BLaER1 (cell line): ENCODE measurements around the gene TWNK.

ENCODE experiments used
- H3K27ac ChIP-seq: shearing (Covaris generic); formaldehyde crosslinking; 2 replicates; pipeline ENCODE4 v1.8.1; 2022
- H3K27me3 ChIP-seq: shearing (Covaris generic); formaldehyde crosslinking; 2 replicates; pipeline ENCODE4 v1.8.1; 2022
- H3K36me3 ChIP-seq: shearing (Covaris generic); formaldehyde crosslinking; 2 replicates; pipeline ENCODE4 v1.8.1; 2022
- H3K4me1 ChIP-seq: shearing (Covaris generic); formaldehyde crosslinking; 2 replicates; pipeline ENCODE4 v1.8.1; 2022
- H3K4me2 ChIP-seq: shearing (Covaris generic); formaldehyde crosslinking; 2 replicates; pipeline ENCODE4 v1.8.1; 2022
- H3K4me3 ChIP-seq: shearing (Covaris generic); formaldehyde crosslinking; 2 replicates; pipeline ENCODE4 v1.8.1; 2022
- H3K9ac ChIP-seq: shearing (Covaris generic); formaldehyde crosslinking; 2 replicates; pipeline ENCODE4 v1.8.1; 2022
- H3K9me3 ChIP-seq: shearing (Covaris generic); formaldehyde crosslinking; 2 replicates; pipeline ENCODE4 v1.8.1; 2022
- H4K20me1 ChIP-seq: shearing (Covaris generic); formaldehyde crosslinking; 2 replicates; pipeline ENCODE4 v1.8.1; 2022
- Cebpa-rat ChIP-seq: shearing (Covaris generic); IDR thresholded peaks from 2 replicates; pipeline ENCODE4 v1.8.1; 2022

Gene TWNK

DNA sequence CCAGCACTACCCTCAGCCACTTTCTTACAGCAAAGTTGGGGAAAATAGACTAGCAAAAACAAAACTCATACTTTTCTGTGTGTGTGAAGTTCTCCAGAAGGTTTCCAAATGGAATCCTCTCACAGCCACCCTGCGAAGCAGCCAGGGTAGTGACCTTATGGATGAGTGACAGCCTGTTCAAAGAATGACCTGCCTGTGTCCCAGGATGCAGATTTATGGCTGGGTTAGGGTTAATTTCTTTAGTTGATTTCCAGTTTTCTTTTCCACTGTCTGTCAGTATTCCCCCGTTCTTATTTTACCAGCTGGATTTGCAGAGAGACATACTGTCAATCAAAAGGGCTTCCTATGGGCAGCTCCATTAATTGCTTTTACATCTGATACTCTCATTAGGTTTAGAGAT is 20.5 kb upstream of the TWNK start:
- peaks cover 49% of the 10 kb centered on the region for H3K36me3 ChIP-seq
- H3K9me3 ChIP-seq = no peaks in the 10 kb centered on the region
- H3K4me3 ChIP-seq = no peak overlapping the region
- H4K20me1 ChIP-seq = no peaks in the 10 kb centered on the region
- H3K27ac ChIP-seq = no peak overlapping the region
- no peak overlapping the region for H3K9ac ChIP-seq
- H3K4me1 ChIP-seq = peaks cover 16% of the 10 kb centered on the region
- H3K27me3 ChIP-seq = no peaks in the 10 kb centered on the region
- H3K4me2 ChIP-seq = no peak overlapping the region
- no peak for TF ChIP-seq Cebpa-rat

DNA sequence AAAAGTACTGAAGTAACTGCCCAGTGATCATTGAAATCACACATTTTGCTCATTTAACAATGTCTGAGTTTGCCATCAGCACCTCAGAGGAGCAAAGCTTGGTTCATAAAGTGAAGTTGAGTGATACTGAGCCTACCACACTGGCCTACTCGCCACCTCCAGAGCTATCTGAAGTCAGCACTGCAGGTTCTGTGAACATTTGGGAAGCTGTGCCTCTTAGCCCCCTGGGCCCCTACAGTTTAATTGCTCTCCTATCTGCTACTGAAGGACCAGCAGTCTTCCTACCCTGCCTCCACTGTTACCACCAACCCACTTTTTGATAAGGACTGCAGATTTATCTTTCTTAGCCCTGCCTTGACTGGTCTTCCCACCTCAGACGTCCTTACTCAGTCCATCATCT is 20.0 kb upstream of the TWNK start:
- Histone ChIP-seq H3K27ac (no peak overlapping the region), H3K4me1 (peaks cover 16% of the 10 kb centered on the region), H3K27me3 (no peaks in the 10 kb centered on the region), H3K9me3 (no peaks in the 10 kb centered on the region), H3K9ac (no peak overlapping the region), H3K4me2 (no peak overlapping the region), H3K36me3 (peaks cover 44% of the 10 kb centered on the region), H4K20me1 (no peaks in the 10 kb centered on the region), H3K4me3 (no peak overlapping the region)
- no peak for TF ChIP-seq Cebpa-rat

DNA sequence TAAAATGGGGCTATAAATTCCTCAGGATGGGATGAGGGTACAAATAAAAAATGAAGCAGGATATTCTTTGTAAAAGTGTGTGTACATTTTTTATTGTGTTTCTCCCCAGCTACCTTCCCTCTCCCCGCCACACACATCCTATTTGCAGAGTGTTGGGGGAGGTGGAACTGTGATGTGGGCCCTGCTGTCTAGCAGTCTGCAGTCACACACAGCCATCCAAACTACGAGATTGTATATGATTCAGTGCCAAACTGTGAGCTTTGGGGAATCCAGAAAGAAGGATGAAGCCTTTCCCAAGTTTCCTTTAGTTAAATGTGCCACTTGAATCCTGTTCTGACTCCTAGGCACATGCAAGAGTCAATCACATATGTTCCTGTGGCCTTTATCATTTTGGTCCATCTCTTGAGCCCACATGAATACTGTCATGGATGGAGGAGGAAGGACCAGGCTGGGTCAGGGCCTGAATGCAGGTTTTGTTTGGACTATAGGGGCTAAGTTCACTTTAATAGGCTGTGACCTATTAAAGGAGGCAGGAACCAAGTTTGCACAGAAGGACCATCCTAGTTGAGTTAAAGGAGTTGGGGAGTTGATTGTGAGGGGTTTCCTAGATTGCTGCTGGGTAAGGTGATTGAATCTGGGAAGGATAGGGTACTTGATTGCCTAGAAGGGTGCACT is 19.1 kb upstream of the TWNK start:
- peak overlapping the region; percentile 100; the same call in 1 of the 2 replicates for H3K4me2 ChIP-seq
- H3K27ac ChIP-seq = no peak overlapping the region
- no peak overlapping the region for H3K4me3 ChIP-seq
- H3K36me3 ChIP-seq = peaks cover 36% of the 10 kb centered on the region
- H3K9me3 ChIP-seq = no peaks in the 10 kb centered on the region
- no peaks in the 10 kb centered on the region for H4K20me1 ChIP-seq
- H3K9ac ChIP-seq = no peak overlapping the region
- peaks cover 16% of the 10 kb centered on the region for H3K4me1 ChIP-seq
- no peak for TF ChIP-seq Cebpa-rat
- H3K27me3 ChIP-seq = no peaks in the 10 kb centered on the region

DNA sequence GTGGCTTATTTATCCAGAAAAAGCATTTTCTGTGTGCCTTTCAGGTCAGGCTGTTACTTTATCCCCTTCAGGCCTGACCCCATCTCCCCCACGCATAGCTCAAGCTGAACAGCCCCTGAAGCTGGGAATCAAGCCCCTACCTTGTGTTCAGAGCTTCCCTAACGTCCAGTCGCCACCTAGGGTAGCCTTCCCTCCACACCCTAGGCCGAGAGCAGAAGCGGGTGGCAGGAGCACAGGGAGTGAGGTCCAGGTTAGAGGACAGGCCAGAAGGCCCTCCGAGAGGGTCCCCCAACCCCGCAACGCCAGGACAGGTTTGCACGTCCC is 18.5 kb upstream of the TWNK start:
- TF ChIP-seq Cebpa-rat = no peak
- Histone ChIP-seq H3K36me3 (peaks cover 32% of the 10 kb centered on the region), H3K27ac (no peak overlapping the region), H3K4me2 (peak overlapping the region; percentile 100), H3K4me3 (peak overlapping the region; percentile 74), H3K9ac (peak overlapping the region; percentile 50; the same call in 1 of the 2 replicates), H3K4me1 (peaks cover 16% of the 10 kb centered on the region), H3K9me3 (no peaks in the 10 kb centered on the region), H4K20me1 (no peaks in the 10 kb centered on the region), H3K27me3 (no peaks in the 10 kb centered on the region)

DNA sequence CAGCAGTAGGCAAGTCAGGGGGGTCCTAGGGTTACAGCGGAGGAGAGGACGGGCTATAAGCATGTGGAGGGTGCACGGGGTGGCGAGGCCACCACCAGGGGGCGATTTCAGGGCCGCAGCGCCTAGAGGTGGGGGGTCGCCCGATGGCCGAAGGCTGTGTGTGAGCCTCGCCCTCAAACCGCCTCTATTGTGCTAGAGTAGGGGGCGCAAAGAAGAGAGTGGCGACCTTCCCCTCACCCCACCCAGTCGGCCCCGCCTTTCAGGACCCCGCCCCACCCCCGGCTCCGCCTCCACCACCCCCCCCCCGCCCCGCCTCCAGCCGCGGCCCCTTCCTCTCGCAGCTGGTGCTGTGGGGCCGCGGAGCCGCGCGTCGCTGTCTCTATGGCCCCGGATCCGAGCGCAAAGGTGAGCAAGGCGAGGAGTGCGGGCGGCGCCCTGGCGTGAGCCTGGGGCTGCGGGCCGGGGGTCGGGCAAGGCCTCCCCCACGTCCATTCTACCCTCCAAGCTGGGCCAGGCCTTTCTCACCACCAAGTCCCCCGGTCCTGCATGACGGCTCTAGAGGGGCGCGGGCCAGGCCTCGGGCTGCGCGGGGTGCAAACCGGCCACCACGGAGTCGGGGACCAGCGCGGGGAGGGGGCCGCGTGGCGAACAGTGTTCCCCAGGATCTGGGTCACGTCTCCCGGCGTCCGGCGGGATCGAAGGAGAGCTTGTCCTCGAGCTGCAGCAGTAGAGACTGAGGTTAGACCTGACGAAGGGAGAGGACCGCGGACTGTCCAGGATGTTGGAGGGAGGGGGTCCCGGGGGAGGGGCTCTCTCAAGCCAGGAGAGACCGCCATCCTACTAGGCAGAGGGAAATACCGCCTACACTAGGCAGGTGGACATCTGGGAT is 17.9 kb upstream of the TWNK start, which contains the start of gene SEMA4G:
Gene SEMA4G, plus strand, starts transcription at position 318 of the 889 bp plus-strand sequence. CDS start 3,409 bp downstream, outside the sequence.
- no peak for TF ChIP-seq Cebpa-rat
- peak within 1 kb of the TSS; percentile 76 for H3K9ac ChIP-seq
- no peaks in the 10 kb centered on the region for H3K9me3 ChIP-seq
- no peaks in the 10 kb centered on the region for H4K20me1 ChIP-seq
- H3K27me3 ChIP-seq = no peaks in the 10 kb centered on the region
- peak within 1 kb of the TSS; percentile 100 for H3K4me2 ChIP-seq
- peaks cover 26% of the 10 kb centered on the region for H3K36me3 ChIP-seq
- H3K27ac ChIP-seq = no peak within 1 kb of the TSS
- H3K4me3 ChIP-seq = peak within 1 kb of the TSS; percentile 74
- H3K4me1 ChIP-seq = peaks cover 16% of the 10 kb centered on the region

DNA sequence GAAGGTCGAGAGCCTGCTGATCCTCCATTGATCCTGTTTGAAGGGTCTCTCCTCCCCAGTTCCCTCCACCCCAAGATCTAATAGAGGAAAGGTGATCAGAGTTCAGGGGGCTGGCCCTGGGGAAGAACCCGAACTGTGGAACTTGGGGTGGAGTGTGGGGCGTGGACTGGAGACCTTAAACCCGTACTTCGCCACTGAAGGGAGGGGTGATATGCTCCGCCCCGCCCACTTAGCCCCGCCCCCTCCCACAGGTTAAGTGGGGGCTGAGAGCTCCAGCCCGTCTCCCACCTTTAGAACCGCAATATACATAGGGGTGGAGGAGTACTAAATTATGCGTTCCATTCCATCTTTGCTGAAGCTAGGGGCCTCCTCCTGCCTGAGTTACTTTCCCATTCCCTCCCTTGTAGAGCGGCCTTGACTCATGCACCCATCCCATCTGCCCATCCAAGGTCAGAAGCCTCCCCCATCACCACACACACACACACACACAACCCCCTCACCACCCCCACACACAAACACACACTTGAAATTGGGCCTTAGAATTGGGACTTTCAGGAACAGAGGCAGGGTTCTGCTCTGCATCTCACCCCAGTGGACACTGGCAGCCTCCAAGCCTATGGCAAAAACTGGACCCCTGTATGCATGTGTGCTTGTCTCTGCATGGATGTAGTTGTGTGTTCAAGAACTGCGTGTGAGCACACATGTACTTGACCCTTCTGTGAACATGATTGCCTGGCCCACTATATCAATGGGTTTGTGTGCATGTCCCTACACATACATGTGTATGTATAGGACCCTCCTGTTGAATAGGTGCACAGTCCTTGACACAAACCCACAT is 17.0 kb upstream of the TWNK start:
- Histone ChIP-seq H3K9ac (peak overlapping the region; percentile 76), H3K9me3 (no peaks in the 10 kb centered on the region), H4K20me1 (no peaks in the 10 kb centered on the region), H3K36me3 (peaks cover 17% of the 10 kb centered on the region), H3K27ac (no peak overlapping the region), H3K27me3 (no peaks in the 10 kb centered on the region), H3K4me3 (peak overlapping the region; percentile 74), H3K4me1 (peaks cover 16% of the 10 kb centered on the region), H3K4me2 (peak overlapping the region; percentile 100)
- TF ChIP-seq Cebpa-rat = no peak

DNA sequence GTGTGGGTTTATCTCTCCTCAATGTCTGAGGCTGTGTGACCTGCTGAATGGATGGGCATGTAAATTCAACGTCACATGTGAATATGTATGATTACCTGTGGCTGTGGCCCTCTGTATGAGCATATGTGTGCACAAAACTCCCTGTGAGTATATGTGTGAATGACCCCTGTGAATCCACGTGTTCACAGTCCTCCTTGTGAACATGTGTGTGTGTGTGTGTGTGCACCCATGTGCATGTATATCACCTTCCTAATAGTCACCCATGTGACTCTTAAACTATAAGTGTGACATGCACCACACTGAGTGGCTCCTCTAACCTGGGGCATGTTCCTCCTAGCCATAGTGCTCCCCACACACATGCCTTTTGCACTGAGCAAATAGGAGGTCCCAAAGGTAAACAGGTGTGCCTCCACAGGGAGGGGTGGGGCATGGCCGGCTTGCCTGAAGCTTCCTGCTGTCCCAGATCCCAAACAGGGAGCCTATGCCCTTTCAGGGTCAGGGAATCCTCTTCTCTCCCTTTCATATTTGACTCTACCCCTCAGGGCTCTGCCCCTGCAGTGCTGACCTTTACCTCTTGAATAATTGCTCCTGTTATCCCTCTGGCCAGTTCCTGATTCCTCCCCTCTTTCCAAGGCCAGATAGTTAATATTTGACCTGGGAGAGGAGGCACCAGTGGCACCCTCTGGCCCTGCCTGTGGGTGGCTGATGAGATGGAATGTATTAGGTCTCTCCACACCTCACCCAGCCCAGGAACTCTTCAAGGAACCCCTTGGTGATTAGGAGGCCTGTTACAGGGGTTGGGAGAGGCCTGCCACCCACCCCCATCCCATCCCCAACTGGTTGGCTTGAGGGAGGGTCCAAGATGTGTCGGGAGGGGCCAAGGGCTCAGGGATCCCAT is 16.2 kb upstream of the TWNK start:
- no peak for TF ChIP-seq Cebpa-rat
- Histone ChIP-seq H3K36me3 (peaks cover 10% of the 10 kb centered on the region; the same call in 1 of the 2 replicates), H4K20me1 (no peaks in the 10 kb centered on the region), H3K4me3 (no peak overlapping the region), H3K4me1 (peaks cover 16% of the 10 kb centered on the region), H3K9me3 (no peaks in the 10 kb centered on the region), H3K27ac (no peak overlapping the region), H3K27me3 (no peaks in the 10 kb centered on the region), H3K9ac (no peak overlapping the region), H3K4me2 (no peak overlapping the region)

DNA sequence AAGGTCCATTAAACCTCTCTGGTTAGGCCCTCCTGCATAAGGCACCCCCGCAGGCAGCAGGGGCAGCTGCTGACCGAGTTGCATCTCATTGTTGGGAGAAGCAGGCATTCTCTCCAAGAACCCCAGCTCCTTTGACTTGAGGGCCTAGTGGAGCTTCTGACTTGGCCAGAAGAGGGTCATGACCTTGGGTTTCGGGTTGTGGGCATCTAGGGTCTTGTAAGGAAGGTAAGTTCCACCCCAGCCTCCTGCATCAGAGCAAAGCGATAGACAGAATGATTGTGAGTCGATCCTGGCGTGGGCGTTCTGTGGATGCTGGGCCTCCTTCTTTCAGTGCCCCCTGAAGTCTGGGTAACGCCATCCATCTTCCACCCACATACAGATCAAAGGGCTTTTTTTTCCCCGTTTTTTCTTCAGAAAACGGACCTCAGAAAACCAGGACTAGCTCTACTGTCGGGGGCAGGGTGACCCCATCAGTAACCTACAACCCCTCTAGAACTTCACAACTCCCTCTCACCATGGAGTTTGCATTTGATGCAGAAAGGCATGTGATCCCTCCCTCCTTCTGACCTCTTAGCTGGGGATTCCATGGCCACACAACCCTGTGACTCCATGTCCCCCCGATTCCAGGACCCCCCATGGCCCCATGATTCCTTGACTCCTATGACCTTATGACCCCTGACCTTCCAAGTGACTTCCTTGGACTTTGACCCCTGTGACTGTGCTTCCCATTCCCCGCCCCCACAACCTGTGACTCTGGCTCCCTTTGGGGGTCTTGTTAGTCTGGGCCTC is 15.0 kb upstream of the TWNK start:
- Histone ChIP-seq H4K20me1 (peaks cover 3% of the 10 kb centered on the region; the same call in 1 of the 2 replicates), H3K27ac (no peak overlapping the region), H3K4me1 (peaks cover 16% of the 10 kb centered on the region)

More for the DNA sequence above, 15.0 kb upstream of the TWNK start:
- Histone ChIP-seq H3K4me3 (no peak overlapping the region), H3K9me3 (no peaks in the 10 kb centered on the region), H3K4me2 (no peak overlapping the region), H3K36me3 (peaks cover 2% of the 10 kb centered on the region; the same call in 1 of the 2 replicates), H3K27me3 (no peaks in the 10 kb centered on the region), H3K9ac (no peak overlapping the region)
- TF ChIP-seq Cebpa-rat = no peak
